ENCODE data around the gene GRB7. TPM values are rescaled to one million over a fixed set of nuclear protein-coding genes. Genes with fewer than 3 reads are reported as not detected.

Gene GRB7
- total and polyA plus RNA-seq, 10 of the 15 experiments (the other 5 are each of a cell fraction or from before 2014, with no cell fraction given) = 0.05 to 0.34 (median 0.19) TPM; not detected in 4

- H3K9me3 ChIP-seq (replicated peaks; ENCODE audit: control insufficient read depth, insufficient read depth, low read length) = no peaks in the 10 kb centered on the region
- H3K4me2 ChIP-seq (ENCODE audit: control insufficient read depth, insufficient read depth) = peak overlapping the region; percentile 86
- H4K20me1 ChIP-seq (ENCODE audit: control insufficient read depth, insufficient read depth) = no peaks in the 10 kb centered on the region
- CTCF ChIA-PET = interaction anchor here (0.5 to 5.6 kb wide), 30 partner anchors 10 to 508 kb away, joined by 3 to 79 read pairs (median 6); partner anchors contain the start of genes IKZF3, PGAP3, PNMT and PSMD3
- WGBS (ENCODE audit: insufficient coverage, insufficient replicate concordance, low lambda C conversion rate, missing lambda C conversion rate) = 51% methylated on average over 6 of the region's 6 CpGs
- POLR2A ChIA-PET = interaction anchor here (0.6 to 2.1 kb wide), 9 partner anchors 23 to 133 kb away, joined by 3 to 9 read pairs (median 3); no protein-coding TSS in a partner anchor
- BruUV-seq (replicated peaks) = no TSS peak
- no peak overlapping the region for H2AFZ ChIP-seq (ENCODE audit: control insufficient read depth, low read depth, low read length)
- no peaks in the 10 kb centered on the region for H3K27me3 ChIP-seq (replicated peaks in 1 of 2; ENCODE audit: control insufficient read depth in 2 of 2, insufficient read depth in 2 of 2, low read length in 1 of 2)
- H3K9ac ChIP-seq (ENCODE audit: control insufficient read depth, insufficient read depth, low read length) = peak overlapping the region; percentile 78
- in situ Hi-C loops (cut with MboI) = no loop called here
- TF ChIP-seq, protein P1, sequence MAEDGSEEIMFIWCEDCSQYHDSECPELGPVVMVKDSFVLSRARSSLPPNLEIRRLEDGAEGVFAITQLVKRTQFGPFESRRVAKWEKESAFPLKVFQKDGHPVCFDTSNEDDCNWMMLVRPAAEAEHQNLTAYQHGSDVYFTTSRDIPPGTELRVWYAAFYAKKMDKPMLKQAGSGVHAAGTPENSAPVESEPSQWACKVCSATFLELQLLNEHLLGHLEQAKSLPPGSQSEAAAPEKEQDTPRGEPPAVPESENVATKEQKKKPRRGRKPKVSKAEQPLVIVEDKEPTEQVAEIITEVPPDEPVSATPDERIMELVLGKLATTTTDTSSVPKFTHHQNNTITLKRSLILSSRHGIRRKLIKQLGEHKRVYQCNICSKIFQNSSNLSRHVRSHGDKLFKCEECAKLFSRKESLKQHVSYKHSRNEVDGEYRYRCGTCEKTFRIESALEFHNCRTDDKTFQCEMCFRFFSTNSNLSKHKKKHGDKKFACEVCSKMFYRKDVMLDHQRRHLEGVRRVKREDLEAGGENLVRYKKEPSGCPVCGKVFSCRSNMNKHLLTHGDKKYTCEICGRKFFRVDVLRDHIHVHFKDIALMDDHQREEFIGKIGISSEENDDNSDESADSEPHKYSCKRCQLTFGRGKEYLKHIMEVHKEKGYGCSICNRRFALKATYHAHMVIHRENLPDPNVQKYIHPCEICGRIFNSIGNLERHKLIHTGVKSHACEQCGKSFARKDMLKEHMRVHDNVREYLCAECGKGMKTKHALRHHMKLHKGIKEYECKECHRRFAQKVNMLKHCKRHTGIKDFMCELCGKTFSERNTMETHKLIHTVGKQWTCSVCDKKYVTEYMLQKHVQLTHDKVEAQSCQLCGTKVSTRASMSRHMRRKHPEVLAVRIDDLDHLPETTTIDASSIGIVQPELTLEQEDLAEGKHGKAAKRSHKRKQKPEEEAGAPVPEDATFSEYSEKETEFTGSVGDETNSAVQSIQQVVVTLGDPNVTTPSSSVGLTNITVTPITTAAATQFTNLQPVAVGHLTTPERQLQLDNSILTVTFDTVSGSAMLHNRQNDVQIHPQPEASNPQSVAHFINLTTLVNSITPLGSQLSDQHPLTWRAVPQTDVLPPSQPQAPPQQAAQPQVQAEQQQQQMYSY (CRISPR knock-in tag; IDR thresholded peaks at IDR 0.05) = no peak
- no peak for TF ChIP-seq SIX5 (IDR thresholded peaks at IDR 0.05; ENCODE audit: low read depth, low read length, severe bottlenecking)
- no peak for TF ChIP-seq KAT2A (conservative IDR thresholded peaks at IDR 0.05; ENCODE audit: control insufficient read depth, low read depth, low read length)
- no peak for TF ChIP-seq ZNF274 (IDR thresholded peaks at IDR 0.05; ENCODE audit: insufficient read depth, insufficient read length)
- TF ChIP-seq BRCA1 (IDR thresholded peaks at IDR 0.05; ENCODE audit: low read depth, low read length) = no peak
- TF ChIP-seq WRNIP1 (IDR thresholded peaks at IDR 0.05; ENCODE audit: borderline replicate concordance, low read depth, low read length) = no peak
- DNase-seq (ENCODE audit: low read depth, low spot score) (no peak), FAIRE-seq (no peak), ATAC-seq (no peak)
- SMC1A ChIA-PET (ENCODE audit: uncharacterized antibody, unreplicated experiment) = interaction anchor here (0.9 to 3.6 kb wide), 11 partner anchors 23 to 135 kb away, joined by 3 to 20 read pairs (median 4); partner anchors contain the start of genes IKZF3 and PGAP3
- 0 out of 4 replicates have a peak, but pooled peaks cover 0 to 3% of the 10 kb centered on the region in 2 experiments for H3K36me3 ChIP-seq (ENCODE audit: control insufficient read depth in 2 of 2, insufficient read depth in 2 of 2, low read length in 1 of 2)
- RAD21 ChIA-PET (ENCODE audit: unreplicated experiment) = interaction anchor here (0.5 to 2.8 kb wide), 15 partner anchors 10 to 252 kb away, joined by 3 to 14 read pairs (median 6); partner anchors contain the start of genes IKZF3 and PGAP3
- peak overlapping the region; percentile 88 for H3K27ac ChIP-seq (ENCODE audit: control insufficient read depth, insufficient read depth)
- intact Hi-C loops (cut with micrococcal nuclease; ENCODE audit: unreplicated experiment) = no loop called here
- peaks cover 7% of the 10 kb centered on the region for H3K79me2 ChIP-seq (ENCODE audit: control insufficient read depth, insufficient read depth, low read length)
- peak overlapping the region; percentile 91 for H3K4me3 ChIP-seq
- H3K4me1 ChIP-seq (ENCODE audit: control insufficient read depth, insufficient read depth, low read length) = peaks cover 3% of the 10 kb centered on the region; the same call in 1 of the 2 replicates
Observed at GRCh38 chr17:39729280-39729851, 8.4 kb upstream of the GRB7 start.
